ENCODE measurements around the gene PISD. TPM values are rescaled to one million over a fixed set of nuclear protein-coding genes. Genes with fewer than 3 reads are reported as not detected.

Gene PISD
- total RNA-seq, 2 donors from 2014 or later, result 35.1 to 91.2 TPM

DNA sequence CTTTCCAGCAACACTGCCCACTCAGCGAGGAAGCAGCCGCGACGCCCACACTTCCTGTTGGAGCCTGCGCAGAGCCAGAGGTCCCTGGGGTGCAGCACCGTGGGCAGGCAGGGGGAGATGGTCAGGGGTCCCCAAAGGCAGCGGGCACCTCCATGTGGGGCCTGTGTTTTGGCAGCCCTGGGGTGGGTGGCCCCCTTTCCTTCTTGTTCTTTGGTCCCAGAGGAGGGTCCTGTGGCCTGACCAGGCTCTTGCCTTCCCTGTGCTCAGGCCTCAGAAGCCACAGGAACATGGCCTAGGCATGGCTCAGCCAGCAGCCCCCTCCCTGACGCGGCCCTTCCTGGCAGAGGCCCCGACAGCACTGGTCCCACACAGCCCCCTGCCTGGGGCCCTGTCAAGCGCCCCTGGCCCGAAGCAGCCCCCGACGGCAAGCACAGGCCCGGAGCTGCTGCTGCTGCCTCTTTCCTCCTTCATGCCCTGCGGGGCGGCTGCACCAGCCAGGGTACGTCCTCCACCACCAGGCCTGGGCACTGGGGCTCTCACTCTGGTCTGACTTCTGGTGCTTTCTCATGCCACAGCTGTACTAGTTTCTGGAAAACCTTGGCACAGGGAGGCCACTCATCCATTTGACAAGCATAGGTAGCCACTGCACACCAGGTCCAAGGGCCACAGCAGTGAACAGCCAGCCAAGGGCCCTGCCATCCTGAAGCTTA is 47.1 kb downstream of the PISD start:
- TF ChIP-seq POLR2AphosphoS5 (IDR thresholded peaks at IDR 0.05), result no peak
- no peak for TF ChIP-seq POLR2A (IDR thresholded peaks at IDR 0.05)
- TF ChIP-seq, protein P1, sequence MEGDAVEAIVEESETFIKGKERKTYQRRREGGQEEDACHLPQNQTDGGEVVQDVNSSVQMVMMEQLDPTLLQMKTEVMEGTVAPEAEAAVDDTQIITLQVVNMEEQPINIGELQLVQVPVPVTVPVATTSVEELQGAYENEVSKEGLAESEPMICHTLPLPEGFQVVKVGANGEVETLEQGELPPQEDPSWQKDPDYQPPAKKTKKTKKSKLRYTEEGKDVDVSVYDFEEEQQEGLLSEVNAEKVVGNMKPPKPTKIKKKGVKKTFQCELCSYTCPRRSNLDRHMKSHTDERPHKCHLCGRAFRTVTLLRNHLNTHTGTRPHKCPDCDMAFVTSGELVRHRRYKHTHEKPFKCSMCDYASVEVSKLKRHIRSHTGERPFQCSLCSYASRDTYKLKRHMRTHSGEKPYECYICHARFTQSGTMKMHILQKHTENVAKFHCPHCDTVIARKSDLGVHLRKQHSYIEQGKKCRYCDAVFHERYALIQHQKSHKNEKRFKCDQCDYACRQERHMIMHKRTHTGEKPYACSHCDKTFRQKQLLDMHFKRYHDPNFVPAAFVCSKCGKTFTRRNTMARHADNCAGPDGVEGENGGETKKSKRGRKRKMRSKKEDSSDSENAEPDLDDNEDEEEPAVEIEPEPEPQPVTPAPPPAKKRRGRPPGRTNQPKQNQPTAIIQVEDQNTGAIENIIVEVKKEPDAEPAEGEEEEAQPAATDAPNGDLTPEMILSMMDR (IDR thresholded peaks at IDR 0.05), result no peak
- H3K9me3 ChIP-seq, result no peaks in the 10 kb centered on the region
- 82% methylated on average over 18 of the region's 18 CpGs for WGBS
- H3K4me3 ChIP-seq, result no peak overlapping the region
- no peaks in the 10 kb centered on the region for H3K36me3 ChIP-seq
- intact Hi-C loops (cut with DNase I), result no loop called here
- no peaks in the 10 kb centered on the region for H3K4me1 ChIP-seq (replicated peaks)
- H3K27me3 ChIP-seq (replicated peaks; ENCODE audit: insufficient read depth), result no peaks in the 10 kb centered on the region
- DNase-seq (ENCODE audit: low spot score), result no peak
- no peak overlapping the region for H3K27ac ChIP-seq

DNA sequence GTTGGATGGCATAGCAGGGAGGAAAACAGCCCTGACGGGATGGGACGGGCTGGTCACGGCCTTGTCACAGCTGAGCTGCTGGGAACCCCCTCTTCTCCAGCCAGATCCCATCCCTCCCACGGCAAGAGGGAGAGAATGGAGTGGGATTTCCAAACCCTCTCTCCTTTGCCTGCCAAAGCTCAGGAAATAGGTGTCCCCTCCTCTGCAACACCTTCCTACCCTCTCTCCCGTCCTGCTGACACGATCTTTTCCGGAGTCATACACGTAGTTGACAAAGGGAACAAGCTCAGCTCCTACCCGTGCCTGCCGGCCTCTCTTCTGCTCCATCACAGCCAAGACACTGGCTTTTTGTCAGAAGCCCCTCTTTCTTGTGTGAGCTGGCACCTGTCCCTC is 48.1 kb downstream of the PISD start:
- Histone ChIP-seq H3K4me1 (replicated peaks) (no peaks in the 10 kb centered on the region), H3K27me3 (replicated peaks; ENCODE audit: insufficient read depth) (no peaks in the 10 kb centered on the region), H3K36me3 (no peaks in the 10 kb centered on the region), H3K4me3 (no peak overlapping the region), H3K9me3 (no peaks in the 10 kb centered on the region), H3K27ac (no peak overlapping the region)
- intact Hi-C loops (cut with DNase I), result no loop called here
- TF ChIP-seq, protein P1 (IDR thresholded peaks at IDR 0.05), result no peak
- TF ChIP-seq POLR2A (IDR thresholded peaks at IDR 0.05) (no peak), POLR2AphosphoS5 (IDR thresholded peaks at IDR 0.05) (no peak)
- 74% methylated on average over 10 of the region's 10 CpGs for WGBS
- DNase-seq (ENCODE audit: low spot score), result no peak

DNA sequence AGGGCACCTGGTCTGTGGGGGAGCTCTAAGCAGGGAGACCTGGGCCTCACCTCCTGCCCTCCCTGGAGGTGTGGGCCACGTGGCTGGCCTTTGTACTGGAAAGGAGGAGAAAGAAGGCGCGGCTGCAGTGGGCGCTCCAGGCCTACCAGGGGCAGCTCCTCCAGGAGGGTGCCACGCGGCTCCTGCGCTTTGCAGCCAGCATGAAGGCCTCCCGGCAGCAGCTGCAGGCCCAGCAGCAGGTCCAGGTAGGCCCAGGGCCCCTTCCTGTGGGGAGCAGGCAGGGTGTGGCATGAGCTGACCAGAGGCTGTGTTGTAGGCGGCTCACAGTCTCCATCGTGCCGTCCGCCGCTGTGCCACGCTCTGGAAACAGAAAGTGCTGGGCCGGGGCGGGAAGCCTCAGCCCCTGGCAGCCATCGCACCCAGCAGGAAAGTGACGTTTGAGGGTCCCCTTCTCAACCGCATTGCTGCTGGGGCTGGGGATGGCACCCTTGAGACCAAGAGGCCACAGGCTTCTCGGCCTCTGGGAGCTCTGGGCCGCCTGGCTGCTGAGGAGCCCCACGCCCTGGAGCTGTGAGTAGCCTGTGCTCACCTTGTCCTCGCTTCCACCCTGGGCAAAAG is 48.6 kb downstream of the PISD start:
- Histone ChIP-seq H3K27me3 (replicated peaks; ENCODE audit: insufficient read depth) (no peaks in the 10 kb centered on the region), H3K4me1 (replicated peaks) (no peaks in the 10 kb centered on the region), H3K9me3 (no peaks in the 10 kb centered on the region), H3K4me3 (no peak overlapping the region), H3K27ac (no peak overlapping the region), H3K36me3 (no peaks in the 10 kb centered on the region)
- TF ChIP-seq, protein P1 (IDR thresholded peaks at IDR 0.05), result no peak
- TF ChIP-seq POLR2AphosphoS5 (IDR thresholded peaks at IDR 0.05) (no peak), POLR2A (IDR thresholded peaks at IDR 0.05) (no peak)
- WGBS, result 91% methylated on average over 14 of the region's 23 CpGs
- DNase-seq (ENCODE audit: low spot score), result no peak
- intact Hi-C loops (cut with DNase I), result no loop called here

DNA sequence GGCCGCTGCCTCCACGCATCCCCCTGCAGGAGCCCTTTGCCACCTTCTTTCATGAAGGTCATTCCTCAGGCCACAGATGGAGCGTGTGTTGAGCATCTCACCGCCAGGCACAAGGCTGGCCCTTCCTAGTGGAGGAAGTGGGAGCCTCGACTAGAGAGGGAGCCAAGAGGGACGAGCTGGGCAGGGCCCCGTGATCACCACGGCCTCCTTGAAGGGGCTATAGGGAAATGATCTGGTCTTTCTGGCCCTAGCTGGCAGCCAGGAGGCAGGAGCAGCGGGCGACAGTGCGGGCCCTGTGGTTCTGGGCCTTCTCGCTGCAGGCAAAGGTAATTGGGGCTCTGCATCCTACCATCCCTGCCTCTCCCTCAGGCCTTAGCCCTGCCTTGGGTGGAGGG is 49.1 kb downstream of the PISD start:
- Histone ChIP-seq H3K9me3 (no peaks in the 10 kb centered on the region), H3K4me3 (no peak overlapping the region), H3K36me3 (no peaks in the 10 kb centered on the region), H3K4me1 (replicated peaks) (no peaks in the 10 kb centered on the region), H3K27ac (no peak overlapping the region), H3K27me3 (replicated peaks; ENCODE audit: insufficient read depth) (no peaks in the 10 kb centered on the region)
- intact Hi-C loops (cut with DNase I), result no loop called here
- no peak for DNase-seq (ENCODE audit: low spot score)
- TF ChIP-seq, protein P1 (IDR thresholded peaks at IDR 0.05), result no peak
- TF ChIP-seq POLR2A (IDR thresholded peaks at IDR 0.05), result no peak
- TF ChIP-seq POLR2AphosphoS5 (IDR thresholded peaks at IDR 0.05), result no peak
- 90% methylated on average over 12 of the region's 12 CpGs for WGBS
